MM.1S (cell line): ENCODE measurements around the gene AATK.

ENCODE experiments used
- DNase-seq: peaks from one replicate; pipeline ENCODE4 v3.0.0-alpha.2; 2015
- H2AFZ ChIP-seq: fragments of 300-600 bp; sonication (generic); 2 replicates; pipeline ENCODE4 v1.6.0; 2016; ENCODE audit warnings: antibody characterized with exemption, low read length
- H3F3A ChIP-seq: fragments of 300-600 bp; sonication (generic); 2 replicates; pipeline ENCODE4 v1.6.1; 2016; ENCODE audit warnings: mild to moderate bottlenecking, antibody characterized with exemption, low read length, moderate library complexity, mixed read lengths; ENCODE audit not compliant: insufficient read depth
- H3K27ac ChIP-seq: fragments of 300-600 bp; sonication (generic); 2 replicates; pipeline ENCODE4 v1.5.1; 2016; ENCODE audit warnings: mild to moderate bottlenecking, low read length
- H3K27me3 ChIP-seq: fragments of 300-600 bp; sonication (generic); replicated peaks from 2 replicates; pipeline ENCODE4 v1.6.0; 2016; ENCODE audit warnings: low read length; ENCODE audit not compliant: insufficient read depth
- H3K36me3 ChIP-seq: fragments of 300-600 bp; sonication (generic); replicated peaks from 2 replicates; pipeline ENCODE4 v1.6.1; 2016; ENCODE audit warnings: mild to moderate bottlenecking, low read length, mixed read lengths; ENCODE audit not compliant: insufficient read depth
- H3K4me1 ChIP-seq: fragments of 300-600 bp; sonication (generic); 2 replicates; pipeline ENCODE4 v1.6.1; 2016; ENCODE audit warnings: low read length, mixed read lengths
- H3K4me2 ChIP-seq: fragments of 300-600 bp; sonication (generic); 2 replicates; pipeline ENCODE4 v1.6.0; 2016; ENCODE audit warnings: low read depth, low read length
- H3K4me3 ChIP-seq: fragments of 300-600 bp; sonication (generic); 2 replicates; pipeline ENCODE4 v1.5.1; 2016; ENCODE audit warnings: low read length, mixed read lengths
- H3K79me2 ChIP-seq: fragments of 300-600 bp; sonication (generic); 2 replicates; pipeline ENCODE4 v1.6.1; 2016; ENCODE audit warnings: mixed run types, low read length, mixed read lengths
- H3K9ac ChIP-seq: fragments of 300-600 bp; sonication (generic); 2 replicates; pipeline ENCODE4 v1.6.1; 2016; ENCODE audit warnings: low read length, mixed read lengths
- H3K9me2 ChIP-seq: fragments of 300-600 bp; sonication (generic); replicated peaks from 2 replicates; pipeline ENCODE4 v1.6.1; 2016; ENCODE audit warnings: mild to moderate bottlenecking, low read length, mixed read lengths; ENCODE audit not compliant: insufficient read depth
- H3K9me3 ChIP-seq: fragments of 300-600 bp; sonication (generic); replicated peaks from 2 replicates; pipeline ENCODE4 v1.6.1; 2016; ENCODE audit warnings: mild to moderate bottlenecking, low read length, mixed read lengths; ENCODE audit not compliant: insufficient read depth
- H4K20me1 ChIP-seq: fragments of 300-600 bp; sonication (generic); 2 replicates; pipeline ENCODE4 v1.6.1; 2016; ENCODE audit warnings: mild to moderate bottlenecking, low read length, moderate library complexity, mixed read lengths; ENCODE audit not compliant: insufficient read depth
- EZH2 ChIP-seq: fragments of 300-600 bp; sonication (generic); optimal IDR thresholded peaks from 2 replicates; pipeline ENCODE3; 2017; ENCODE audit warnings: low read depth, mild to moderate bottlenecking, antibody characterized with exemption, low read length, mixed read lengths
- EZH2phosphoT487 ChIP-seq: fragments of 300-600 bp; sonication (generic); IDR thresholded peaks from 2 replicates; pipeline ENCODE4 v1.6.1; 2018; ENCODE audit warnings: antibody characterized with exemption, low read length
- TF ChIP-seq, protein P1 (sequence below): fragments of 300-600 bp; sonication (generic); IDR thresholded peaks from 2 replicates; pipeline ENCODE4 v1.5.1; 2016; ENCODE audit warnings: antibody characterized with exemption, low read length, mixed read lengths

The AATK gene

DNA sequence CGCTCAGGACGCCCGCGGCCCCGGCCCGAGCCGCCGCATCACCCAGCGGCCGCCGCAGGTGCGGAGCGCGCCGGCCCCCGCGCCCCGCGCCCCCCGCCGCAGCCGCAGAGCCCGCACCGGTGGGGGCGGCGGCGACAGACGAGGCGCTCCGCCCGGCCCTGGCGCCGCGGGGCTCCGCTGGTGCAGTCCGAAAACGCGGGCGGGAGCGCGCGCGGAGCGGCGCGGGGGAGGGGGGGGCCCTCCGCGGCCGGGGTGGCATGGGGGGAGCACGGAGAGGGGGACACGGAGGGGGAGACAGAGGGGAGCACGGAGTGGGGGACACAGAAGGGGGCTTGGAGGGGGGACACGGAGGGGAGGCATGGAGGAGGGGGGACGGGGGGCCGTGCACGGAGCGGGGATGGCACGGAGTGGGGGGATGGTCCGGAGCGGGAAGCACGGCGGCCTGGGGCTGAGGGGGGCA lies at the start of gene AATK:
Gene AATK (minus strand): TSS at position 189 of the 460 bp plus-strand sequence. CDS start 229 bp downstream, outside the sequence.
- Histone ChIP-seq H3K4me2 (no peak within 1 kb of the TSS), H3K27me3 (peaks cover 93% of the 10 kb centered on the region), H3K9ac (no peak within 1 kb of the TSS), H4K20me1 (no peaks in the 10 kb centered on the region), H2AFZ (no peak within 1 kb of the TSS), H3F3A (no peaks in the 10 kb centered on the region), H3K4me1 (no peaks in the 10 kb centered on the region), H3K9me3 (no peaks in the 10 kb centered on the region), H3K79me2 (no peaks in the 10 kb centered on the region), H3K9me2 (no peaks in the 10 kb centered on the region), H3K4me3 (no peak within 1 kb of the TSS), H3K27ac (no peak within 1 kb of the TSS), H3K36me3 (no peaks in the 10 kb centered on the region)
- no peak for TF ChIP-seq EZH2
- TF ChIP-seq EZH2phosphoT487: no peak
- TF ChIP-seq, protein P1, sequence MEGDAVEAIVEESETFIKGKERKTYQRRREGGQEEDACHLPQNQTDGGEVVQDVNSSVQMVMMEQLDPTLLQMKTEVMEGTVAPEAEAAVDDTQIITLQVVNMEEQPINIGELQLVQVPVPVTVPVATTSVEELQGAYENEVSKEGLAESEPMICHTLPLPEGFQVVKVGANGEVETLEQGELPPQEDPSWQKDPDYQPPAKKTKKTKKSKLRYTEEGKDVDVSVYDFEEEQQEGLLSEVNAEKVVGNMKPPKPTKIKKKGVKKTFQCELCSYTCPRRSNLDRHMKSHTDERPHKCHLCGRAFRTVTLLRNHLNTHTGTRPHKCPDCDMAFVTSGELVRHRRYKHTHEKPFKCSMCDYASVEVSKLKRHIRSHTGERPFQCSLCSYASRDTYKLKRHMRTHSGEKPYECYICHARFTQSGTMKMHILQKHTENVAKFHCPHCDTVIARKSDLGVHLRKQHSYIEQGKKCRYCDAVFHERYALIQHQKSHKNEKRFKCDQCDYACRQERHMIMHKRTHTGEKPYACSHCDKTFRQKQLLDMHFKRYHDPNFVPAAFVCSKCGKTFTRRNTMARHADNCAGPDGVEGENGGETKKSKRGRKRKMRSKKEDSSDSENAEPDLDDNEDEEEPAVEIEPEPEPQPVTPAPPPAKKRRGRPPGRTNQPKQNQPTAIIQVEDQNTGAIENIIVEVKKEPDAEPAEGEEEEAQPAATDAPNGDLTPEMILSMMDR: no peak
- no peak for DNase-seq

DNA sequence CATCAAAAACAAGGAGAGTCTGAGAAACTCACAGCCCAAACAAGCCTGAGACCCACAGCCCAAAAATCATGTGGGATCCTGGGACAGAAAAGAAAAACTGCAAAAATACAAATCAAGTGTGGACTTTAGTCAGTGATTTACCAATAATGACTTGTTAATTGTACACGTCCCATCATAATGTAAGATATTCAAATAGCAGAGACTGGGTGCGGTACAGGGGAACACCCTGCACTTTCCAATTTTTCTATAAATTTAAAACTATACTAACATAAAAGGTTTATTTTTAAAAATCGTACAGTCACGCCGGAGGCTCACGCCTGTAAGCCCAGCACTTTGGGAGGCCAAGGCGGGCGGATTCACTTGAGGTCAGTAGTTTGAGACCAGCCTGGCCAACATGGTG lies 48.0 kb upstream of the AATK start:
- Histone ChIP-seq H3K4me1 (no peaks in the 10 kb centered on the region), H3K36me3 (no peaks in the 10 kb centered on the region), H3K9ac (no peak overlapping the region), H2AFZ (no peak overlapping the region), H3K79me2 (no peaks in the 10 kb centered on the region), H3K4me2 (no peak overlapping the region), H3F3A (no peaks in the 10 kb centered on the region), H3K27me3 (no peaks in the 10 kb centered on the region), H4K20me1 (no peaks in the 10 kb centered on the region), H3K4me3 (no peak overlapping the region), H3K9me3 (no peaks in the 10 kb centered on the region), H3K9me2 (no peaks in the 10 kb centered on the region), H3K27ac (no peak overlapping the region)
- TF ChIP-seq EZH2 (no peak), EZH2phosphoT487 (no peak)
- TF ChIP-seq, protein P1: no peak
- DNase-seq: no peak

- no peak for DNase-seq
- Histone ChIP-seq H4K20me1 (no peaks in the 10 kb centered on the region), H3K4me1 (no peaks in the 10 kb centered on the region), H3K4me3 (no peak overlapping the region), H3K9ac (no peak overlapping the region), H3K27ac (no peak overlapping the region), H3K9me2 (no peaks in the 10 kb centered on the region), H3K9me3 (no peaks in the 10 kb centered on the region), H3K79me2 (no peaks in the 10 kb centered on the region), H3K36me3 (no peaks in the 10 kb centered on the region), H3K4me2 (no peak overlapping the region), H3K27me3 (no peaks in the 10 kb centered on the region), H2AFZ (no peak overlapping the region), H3F3A (no peaks in the 10 kb centered on the region)
- no peak for TF ChIP-seq EZH2phosphoT487
Observed at GRCh38 chr17:81212365-81212764, 46.3 kb upstream of the AATK start.

DNA sequence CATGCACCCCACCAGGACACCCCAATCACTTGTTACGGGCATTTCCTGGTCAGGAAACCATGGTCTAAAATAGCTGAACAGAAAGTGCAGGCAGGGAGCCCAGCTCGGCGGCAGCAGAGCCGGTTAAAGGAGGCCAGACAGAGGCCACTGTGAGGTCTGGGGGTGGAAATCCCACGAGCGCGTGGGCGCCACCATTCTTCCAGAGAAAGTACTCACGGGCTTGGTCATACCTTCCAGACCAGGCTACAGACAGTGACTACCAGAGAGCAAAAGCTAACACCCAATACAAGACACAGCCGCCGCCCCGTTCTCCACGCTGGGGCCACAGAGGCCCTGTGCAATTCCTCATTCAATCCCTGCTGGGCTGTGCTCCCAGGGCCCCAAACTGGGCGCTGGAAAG lies 44.8 kb upstream of the AATK start:
- Histone ChIP-seq H3F3A (no peaks in the 10 kb centered on the region), H3K36me3 (no peaks in the 10 kb centered on the region), H3K4me2 (no peak overlapping the region), H3K27me3 (no peaks in the 10 kb centered on the region), H3K9me2 (no peaks in the 10 kb centered on the region), H3K4me3 (no peak overlapping the region), H4K20me1 (no peaks in the 10 kb centered on the region), H3K27ac (no peak overlapping the region), H3K4me1 (no peaks in the 10 kb centered on the region), H3K79me2 (no peaks in the 10 kb centered on the region), H2AFZ (no peak overlapping the region), H3K9me3 (no peaks in the 10 kb centered on the region), H3K9ac (no peak overlapping the region)
- no peak for DNase-seq
- TF ChIP-seq, protein P1: no peak
- no peak for TF ChIP-seq EZH2
- no peak for TF ChIP-seq EZH2phosphoT487
